ENCODE measurements around the gene ATP9A. TPM values are rescaled to one million over a fixed set of nuclear protein-coding genes. Genes with fewer than 3 reads are reported as not detected.

The ATP9A gene
- total RNA-seq, 1 donor from 2014 or later = 32.1 TPM

DNA sequence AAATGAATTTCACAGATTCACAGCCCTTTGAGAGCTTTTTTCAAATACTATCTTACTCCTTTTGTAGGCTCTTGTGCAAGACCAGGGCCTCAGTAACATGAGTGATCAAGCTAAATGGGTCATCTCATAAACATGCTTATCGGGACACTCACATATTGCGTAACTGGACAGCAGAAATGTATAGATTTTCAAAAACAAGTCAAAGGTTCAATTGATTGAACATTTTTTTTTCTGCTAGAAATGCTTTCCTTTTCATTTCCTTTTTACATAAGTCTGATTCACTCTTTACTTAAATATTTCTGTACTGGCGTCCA is 42.8 kb upstream of the ATP9A start:
- intact Hi-C loops (cut with DNase I) = no loop called here
- Histone ChIP-seq H3K27ac (no peak overlapping the region), H3K36me3 (no peaks in the 10 kb centered on the region), H3K4me3 (no peak overlapping the region), H3K9me3 (no peaks in the 10 kb centered on the region), H3K4me1 (no peaks in the 10 kb centered on the region), H3K27me3 (no peaks in the 10 kb centered on the region)
- no peak for ATAC-seq
- no peak for DNase-seq
- TF ChIP-seq, protein P1, sequence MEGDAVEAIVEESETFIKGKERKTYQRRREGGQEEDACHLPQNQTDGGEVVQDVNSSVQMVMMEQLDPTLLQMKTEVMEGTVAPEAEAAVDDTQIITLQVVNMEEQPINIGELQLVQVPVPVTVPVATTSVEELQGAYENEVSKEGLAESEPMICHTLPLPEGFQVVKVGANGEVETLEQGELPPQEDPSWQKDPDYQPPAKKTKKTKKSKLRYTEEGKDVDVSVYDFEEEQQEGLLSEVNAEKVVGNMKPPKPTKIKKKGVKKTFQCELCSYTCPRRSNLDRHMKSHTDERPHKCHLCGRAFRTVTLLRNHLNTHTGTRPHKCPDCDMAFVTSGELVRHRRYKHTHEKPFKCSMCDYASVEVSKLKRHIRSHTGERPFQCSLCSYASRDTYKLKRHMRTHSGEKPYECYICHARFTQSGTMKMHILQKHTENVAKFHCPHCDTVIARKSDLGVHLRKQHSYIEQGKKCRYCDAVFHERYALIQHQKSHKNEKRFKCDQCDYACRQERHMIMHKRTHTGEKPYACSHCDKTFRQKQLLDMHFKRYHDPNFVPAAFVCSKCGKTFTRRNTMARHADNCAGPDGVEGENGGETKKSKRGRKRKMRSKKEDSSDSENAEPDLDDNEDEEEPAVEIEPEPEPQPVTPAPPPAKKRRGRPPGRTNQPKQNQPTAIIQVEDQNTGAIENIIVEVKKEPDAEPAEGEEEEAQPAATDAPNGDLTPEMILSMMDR (IDR thresholded peaks at IDR 0.05) = no peak

- Histone ChIP-seq H3K27me3 (no peaks in the 10 kb centered on the region), H3K9me3 (no peaks in the 10 kb centered on the region), H3K4me1 (no peaks in the 10 kb centered on the region), H3K27ac (no peak overlapping the region), H3K36me3 (no peaks in the 10 kb centered on the region), H3K4me3 (no peak overlapping the region)
- intact Hi-C loops (cut with DNase I) = no loop called here
- no peak for ATAC-seq
- no peak for DNase-seq
- TF ChIP-seq, protein P1 (IDR thresholded peaks at IDR 0.05) = no peak
Observed at GRCh38 chr20:51810155-51811041, 42.2 kb upstream of the ATP9A start.

DNA sequence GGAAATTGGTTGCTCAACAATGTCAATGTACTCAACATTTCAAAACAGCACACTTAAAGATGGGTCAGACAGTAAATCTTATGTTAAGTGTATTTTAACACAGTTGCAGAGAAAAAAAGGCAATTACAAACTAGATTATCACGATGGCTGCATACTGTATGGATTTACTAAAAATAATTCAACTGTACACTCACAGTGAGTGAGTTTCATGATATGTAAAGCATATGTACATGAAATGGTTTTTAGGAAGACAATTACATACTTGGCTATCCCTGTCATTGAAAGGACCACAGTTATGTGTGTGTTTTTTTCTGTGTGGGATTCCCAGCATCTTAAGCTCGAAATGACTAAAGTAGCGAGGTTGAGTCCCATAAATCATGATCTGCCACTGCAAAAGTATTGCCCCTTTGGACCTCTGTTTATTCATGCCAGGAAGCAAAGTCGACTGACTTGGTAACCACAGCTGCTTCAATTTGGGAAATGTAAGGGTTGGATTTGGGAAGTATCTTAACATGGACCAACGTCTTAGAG is 39.6 kb upstream of the ATP9A start:
- Histone ChIP-seq H3K27me3 (peaks cover under 1% of the 10 kb centered on the region), H3K9me3 (no peaks in the 10 kb centered on the region), H3K27ac (no peak overlapping the region), H3K36me3 (no peaks in the 10 kb centered on the region), H3K4me1 (no peaks in the 10 kb centered on the region), H3K4me3 (no peak overlapping the region)
- TF ChIP-seq, protein P1 (IDR thresholded peaks at IDR 0.05) = no peak
- ATAC-seq = no peak
- intact Hi-C loops (cut with DNase I) = no loop called here
- no peak for DNase-seq

GRCh38 chr20:51804754-51805153 is 36.6 kb upstream of the ATP9A start:
- TF ChIP-seq, protein P1 (IDR thresholded peaks at IDR 0.05) = no peak
- Histone ChIP-seq H3K27me3 (peaks cover 29% of the 10 kb centered on the region), H3K9me3 (no peaks in the 10 kb centered on the region), H3K4me1 (peaks cover 18% of the 10 kb centered on the region), H3K4me3 (no peak overlapping the region), H3K36me3 (no peaks in the 10 kb centered on the region), H3K27ac (no peak overlapping the region)
- intact Hi-C loops (cut with DNase I) = no loop called here
- ATAC-seq (no peak), DNase-seq (no peak)

DNA sequence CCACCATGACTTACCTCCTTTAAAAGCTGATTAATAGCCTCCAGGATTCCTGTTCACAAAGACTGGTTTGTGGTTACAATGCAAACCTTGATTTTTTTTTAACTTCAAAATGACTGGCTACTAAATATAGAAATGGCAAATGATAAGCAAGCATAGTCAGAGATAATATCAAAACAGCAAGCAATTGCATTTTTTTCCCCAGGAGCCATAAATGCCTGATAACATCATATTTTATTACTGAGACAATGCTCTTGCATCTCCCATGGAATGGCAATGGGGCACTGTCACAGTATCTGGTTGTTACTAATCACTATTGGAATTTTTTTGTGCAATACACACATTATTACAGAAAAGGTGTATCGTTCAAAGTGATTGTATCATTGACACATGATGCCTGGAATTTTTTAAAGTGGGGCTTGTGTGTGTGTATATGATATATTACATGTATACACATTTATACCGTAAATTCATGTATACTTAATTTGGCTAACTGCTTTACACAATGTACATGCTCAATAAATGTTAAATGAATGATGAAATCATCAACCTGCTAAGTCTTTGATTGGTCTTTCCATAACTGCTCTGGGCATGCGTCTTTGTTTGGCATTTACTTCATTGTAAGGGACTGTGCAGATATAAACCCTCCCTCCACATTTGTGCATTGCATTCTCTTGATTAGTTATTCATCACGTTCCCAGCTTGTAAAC is 35.1 kb upstream of the ATP9A start:
- DNase-seq (no peak), ATAC-seq (no peak)
- Histone ChIP-seq H3K36me3 (no peaks in the 10 kb centered on the region), H3K4me1 (peaks cover 22% of the 10 kb centered on the region), H3K27me3 (peaks cover 42% of the 10 kb centered on the region), H3K9me3 (no peaks in the 10 kb centered on the region), H3K4me3 (no peak overlapping the region), H3K27ac (no peak overlapping the region)
- intact Hi-C loops (cut with DNase I) = no loop called here
- TF ChIP-seq, protein P1 (IDR thresholded peaks at IDR 0.05) = no peak
